ENCODE measurements around the gene NOP14. TPM values are rescaled to one million over a fixed set of nuclear protein-coding genes. Genes with fewer than 3 reads are reported as not detected.

NOP14 gene
- total RNA-seq, 4 donors from 2014 or later: 22.6 to 31.3 (median 24.7) TPM

GRCh38 chr4:2932951-2933565, 30.1 kb downstream of the NOP14 start:
- TF ChIP-seq POLR2A (IDR thresholded peaks at IDR 0.05): no peak
- TF ChIP-seq CTCF (IDR thresholded peaks at IDR 0.05): no peak
- Histone ChIP-seq H3K4me1 (peaks cover 35 to 69% (median 49%) of the 10 kb centered on the region in 3 donors), H3K27ac (peak overlapping the region; percentile 93 to 98 (median 95)), H3K4me3 (peak overlapping the region in 3 of 4 donors; percentile 86 to 97 (median 93)), H3K27me3 (no peaks in the 10 kb centered on the region), H3K36me3 (peaks cover 8 to 49% (median 23%) of the 10 kb centered on the region in 3 donors), H3K9me3 (no peaks in the 10 kb centered on the region)
- intact Hi-C loops (cut with DNase I): no loop called here
- 40% methylated on average over 3 of the region's 15 CpGs; no CpG with 5 or more reads in 1 of the 2 donors for WGBS, 2 donors
- no peak for DNase-seq

DNA sequence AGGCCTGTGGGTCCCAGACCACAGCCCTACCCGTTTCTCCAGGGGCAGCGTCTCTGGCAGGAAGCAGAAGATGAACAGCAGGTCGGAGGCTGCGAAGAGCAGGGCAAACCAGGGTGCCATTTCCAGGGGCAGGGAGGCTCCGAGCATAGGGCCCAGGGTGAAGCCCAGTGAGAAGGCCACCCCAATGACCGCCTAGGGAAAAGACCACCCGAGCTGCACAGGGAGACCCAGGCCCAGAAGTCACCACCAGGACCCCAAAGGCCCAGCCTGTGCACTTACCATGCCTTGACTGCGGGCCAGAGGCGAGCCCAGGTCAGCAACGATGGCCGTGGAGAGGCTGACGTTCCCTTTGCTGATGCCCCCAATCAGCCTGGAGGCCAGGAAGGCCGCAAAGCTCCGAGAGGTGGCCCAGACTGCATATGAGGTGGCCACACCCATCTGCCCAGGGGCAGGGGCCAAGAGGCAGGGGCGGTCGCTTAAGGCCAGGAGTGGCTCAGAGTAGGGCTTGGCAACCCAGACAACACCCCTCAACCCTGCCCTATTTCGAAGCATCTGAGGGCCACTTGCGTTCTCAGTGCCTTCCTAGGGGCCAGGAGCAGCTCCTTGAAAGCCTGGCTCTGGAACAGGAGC, 30.8 kb downstream of the NOP14 start:
- intact Hi-C loops (cut with DNase I): no loop called here
- H3K27me3 ChIP-seq: no peaks in the 10 kb centered on the region
- H3K27ac ChIP-seq: peak overlapping the region; percentile 93 to 98 (median 95)
- TF ChIP-seq CTCF (IDR thresholded peaks at IDR 0.05): no peak
- no peak for TF ChIP-seq POLR2A (IDR thresholded peaks at IDR 0.05)
- peak overlapping the region in 2 of 4 donors; percentile 93 to 97 for H3K4me3 ChIP-seq
- no peaks in the 10 kb centered on the region for H3K9me3 ChIP-seq
- no peak for DNase-seq
- WGBS, 2 donors: 30 to 80% methylated on average over 2 to 4 of the region's 18 CpGs
- peaks cover 32 to 63% (median 49%) of the 10 kb centered on the region in 3 donors for H3K4me1 ChIP-seq
- peaks cover 8 to 49% (median 26%) of the 10 kb centered on the region in 3 donors for H3K36me3 ChIP-seq

- peak overlapping the region in 2 of 4 donors; percentile 7 to 34 for H3K4me3 ChIP-seq
Observed at GRCh38 chr4:2931512-2932301, 31.5 kb downstream of the NOP14 start.

GRCh38 chr4:2930758-2931511, 32.3 kb downstream of the NOP14 start:
- no peak for DNase-seq
- Histone ChIP-seq H3K27me3 (no peaks in the 10 kb centered on the region), H3K9me3 (no peaks in the 10 kb centered on the region), H3K4me3 (no peak overlapping the region), H3K4me1 (peaks cover 18 to 48% (median 36%) of the 10 kb centered on the region in 3 donors), H3K36me3 (peaks cover 18 to 63% (median 41%) of the 10 kb centered on the region in 3 donors), H3K27ac (peak overlapping the region; percentile 39 to 98 (median 94))
- intact Hi-C loops (cut with DNase I): no loop called here
- 89 to 100% methylated on average over 2 to 3 of the region's 34 CpGs for WGBS, 2 donors
- TF ChIP-seq CTCF (IDR thresholded peaks at IDR 0.05): peak in 1 of 6 experiments; percentile 30
- TF ChIP-seq POLR2A (IDR thresholded peaks at IDR 0.05): no peak

More at GRCh38 chr4:2931512-2932301, 31.5 kb downstream of the NOP14 start:
- no peak for TF ChIP-seq POLR2A (IDR thresholded peaks at IDR 0.05)
- no peak for TF ChIP-seq CTCF (IDR thresholded peaks at IDR 0.05)
- intact Hi-C loops (cut with DNase I): no loop called here
- Histone ChIP-seq H3K9me3 (no peaks in the 10 kb centered on the region), H3K27me3 (no peaks in the 10 kb centered on the region), H3K27ac (peak overlapping the region; percentile 39 to 98 (median 94)), H3K36me3 (peaks cover 10 to 55% (median 34%) of the 10 kb centered on the region in 3 donors), H3K4me1 (peaks cover 25 to 55% (median 44%) of the 10 kb centered on the region in 3 donors)
- DNase-seq: peak; percentile 39
- 50 to 79% methylated on average over 4 to 22 of the region's 38 CpGs for WGBS, 2 donors
